Hematopoietic multipotent progenitor cell treated with erythropoietin and hydrocortisone succinate and interleukin-3 and kit ligand, for 4 days (in vitro differentiated cells): ENCODE results near the gene ACKR2.

Experiments used
- DNase-seq: peaks from one replicate; pipeline ENCODE4 v3.0.0-alpha.2; 2015

Gene ACKR2

GRCh38 chr3:42830437-42831320 is 21.4 kb downstream of the ACKR2 start:
- DNase-seq: peak; percentile 89

- DNase-seq: peak; percentile 92
Measured at GRCh38 chr3:42831321-42831713, 22.1 kb downstream of the ACKR2 start.

GRCh38 chr3:42836150-42837123 is 27.2 kb downstream of the ACKR2 start:
- DNase-seq: peak; percentile 96

- DNase-seq: no peak
Measured at GRCh38 chr3:42838571-42838970, 29.3 kb downstream of the ACKR2 start.

- DNase-seq: peak; percentile 90
Measured at GRCh38 chr3:42839616-42840015, 30.4 kb downstream of the ACKR2 start.

GRCh38 chr3:42841332-42841731 is 32.1 kb downstream of the ACKR2 start:
- DNase-seq: no peak

- no peak for DNase-seq
Measured at GRCh38 chr3:42843713-42844411, 34.6 kb downstream of the ACKR2 start.

- no peak for DNase-seq
Measured at GRCh38 chr3:42844412-42844713, 35.1 kb downstream of the ACKR2 start.

- DNase-seq: no peak
Measured at GRCh38 chr3:42844815-42845214, 35.6 kb downstream of the ACKR2 start.

- peak; percentile 85 for DNase-seq
Measured at GRCh38 chr3:42846685-42847522, 37.7 kb downstream of the ACKR2 start.

- DNase-seq: peak; percentile 46
Measured at GRCh38 chr3:42847731-42848130, 38.5 kb downstream of the ACKR2 start.

GRCh38 chr3:42849017-42849416 is 39.8 kb downstream of the ACKR2 start:
- DNase-seq: no peak

- no peak for DNase-seq
Measured at GRCh38 chr3:42850263-42850662, 41.0 kb downstream of the ACKR2 start.

GRCh38 chr3:42851228-42851834 is 42.1 kb downstream of the ACKR2 start:
- no peak for DNase-seq

- DNase-seq: peak; percentile 93
Measured at GRCh38 chr3:42852441-42852840, 43.2 kb downstream of the ACKR2 start.

- DNase-seq: no peak
Measured at GRCh38 chr3:42853056-42853455, 43.8 kb downstream of the ACKR2 start.

- no peak for DNase-seq
Measured at GRCh38 chr3:42853739-42854302, 44.6 kb downstream of the ACKR2 start.

GRCh38 chr3:42855219-42855546 is 45.9 kb downstream of the ACKR2 start:
- DNase-seq: no peak

- peak; percentile 83 for DNase-seq
Measured at GRCh38 chr3:42855547-42856380, 46.5 kb downstream of the ACKR2 start.

- DNase-seq: no peak
Measured at GRCh38 chr3:42856544-42856943, 47.3 kb downstream of the ACKR2 start.
